WTC11 (cell line): ENCODE data around the gene EHD4. TPM values are rescaled to one million over a fixed set of nuclear protein-coding genes. Genes with fewer than 3 reads are reported as not detected.

Experiments used
- ATAC-seq: fragments of 200-7000 bp; cut with Tn5 transposase; 2 replicates; pipeline ENCODE4 v1.10.0; 2021; ENCODE audit warnings: mild to moderate bottlenecking, moderate library complexity
- CTCF ChIA-PET: fragments of 300-600 bp; sonication (Branson Sonifier 250); formaldehyde crosslinking; loops from one replicate; lab custom pipeline; 2021; ENCODE audit warnings: antibody characterized with exemption; lab: Charles Lee
- POLR2A ChIA-PET: fragments of 350-600 bp; sonication (Branson Sonifier 250); formaldehyde crosslinking; loops from one replicate; lab custom pipeline; 2021; ENCODE audit warnings: antibody characterized with exemption; lab: Charles Lee
- DNase-seq: peaks from one replicate; pipeline ENCODE4 v3.0.0; 2021; ENCODE audit warnings: low spot score
- H3K27ac Mint-ChIP-seq: 2 replicates; pipeline ENCODE4 v1.8.0; 2021; ENCODE audit warnings: mixed read lengths
- H3K27me3 Mint-ChIP-seq: 2 replicates; pipeline ENCODE4 v1.8.0; 2021; ENCODE audit warnings: low read depth, mild to moderate bottlenecking, moderate library complexity, mixed read lengths
- H3K36me3 Mint-ChIP-seq: 2 replicates; pipeline ENCODE4 v1.8.0; 2021; ENCODE audit warnings: mixed read lengths
- H3K4me1 Mint-ChIP-seq: 2 replicates; pipeline ENCODE4 v1.8.0; 2022; ENCODE audit warnings: mixed read lengths
- H3K4me3 Mint-ChIP-seq: 2 replicates; pipeline ENCODE4 v1.8.0; 2021; ENCODE audit warnings: mild to moderate bottlenecking, moderate library complexity, mixed read lengths
- H3K9me3 Mint-ChIP-seq: 2 replicates; pipeline ENCODE4 v1.8.0; 2021; ENCODE audit warnings: mixed read lengths
- CREB1 ChIP-seq: sonication (generic); formaldehyde crosslinking; IDR thresholded peaks from 2 replicates; pipeline ENCODE4 v1.8.0; 2023; ENCODE audit warnings: mild to moderate bottlenecking, missing genetic modification reagents
- CREM ChIP-seq: sonication (generic); formaldehyde crosslinking; IDR thresholded peaks from 2 replicates; pipeline ENCODE4 v1.8.1; 2022; ENCODE audit warnings: mild to moderate bottlenecking, missing genetic modification reagents, moderate library complexity
- FOXK1 ChIP-seq: sonication (generic); formaldehyde crosslinking; IDR thresholded peaks from 2 replicates; pipeline ENCODE4 v1.8.0; 2022; ENCODE audit warnings: mild to moderate bottlenecking, moderate library complexity, missing genetic modification reagents
- FOXP1 ChIP-seq: sonication (generic); formaldehyde crosslinking; IDR thresholded peaks from 2 replicates; pipeline ENCODE4 v1.8.0; 2022; ENCODE audit warnings: missing genetic modification reagents, mild to moderate bottlenecking, moderate library complexity, borderline replicate concordance
- FOXP4 ChIP-seq: sonication (generic); formaldehyde crosslinking; IDR thresholded peaks from 2 replicates; pipeline ENCODE4 v1.8.0; 2022; ENCODE audit warnings: mild to moderate bottlenecking, missing genetic modification reagents
- HMGA2 ChIP-seq: fragments of 250-450 bp; sonication (Bioruptor Pico); IDR thresholded peaks from 2 replicates; pipeline ENCODE4 v1.4.0; 2021; ENCODE audit warnings: mild to moderate bottlenecking, moderate library complexity
- IRF1 ChIP-seq: sonication (generic); formaldehyde crosslinking; IDR thresholded peaks from 2 replicates; pipeline ENCODE4 v1.8.0; 2023; ENCODE audit warnings: missing genetic modification reagents
- IRF2 ChIP-seq: sonication (generic); formaldehyde crosslinking; IDR thresholded peaks from 2 replicates; pipeline ENCODE4 v1.8.0; 2022; ENCODE audit warnings: low read depth, missing genetic modification reagents, borderline replicate concordance
- MYBL2 ChIP-seq: sonication (generic); formaldehyde crosslinking; IDR thresholded peaks from 2 replicates; pipeline ENCODE4 v1.8.1; 2023; ENCODE audit warnings: mild to moderate bottlenecking, moderate library complexity, missing genetic modification reagents
- PRRX2 ChIP-seq: fragments of 250-450 bp; sonication (Bioruptor Pico); IDR thresholded peaks from 2 replicates; pipeline ENCODE4 v1.8.0; 2021; ENCODE audit warnings: mild to moderate bottlenecking
- RELA ChIP-seq: sonication (generic); formaldehyde crosslinking; IDR thresholded peaks from 2 replicates; pipeline ENCODE4 v1.8.1; 2022; ENCODE audit warnings: missing genetic modification reagents, mild to moderate bottlenecking, borderline replicate concordance
- RORB ChIP-seq: fragments of 250-450 bp; sonication (Bioruptor Pico); IDR thresholded peaks from 2 replicates; pipeline ENCODE4 v1.9.0; 2021; ENCODE audit warnings: mild to moderate bottlenecking
- ZBTB21 ChIP-seq: sonication (generic); formaldehyde crosslinking; IDR thresholded peaks from 2 replicates; pipeline ENCODE4 v1.8.1; 2023; ENCODE audit warnings: mild to moderate bottlenecking, missing genetic modification reagents, borderline replicate concordance
- ZMAT4 ChIP-seq: fragments of 250-450 bp; sonication (Bioruptor Pico); IDR thresholded peaks from 2 replicates; pipeline ENCODE4 v1.9.0; 2021; ENCODE audit warnings: mild to moderate bottlenecking
- ZNF121 ChIP-seq: sonication (generic); formaldehyde crosslinking; IDR thresholded peaks from 2 replicates; pipeline ENCODE4 v1.8.0; 2023; ENCODE audit warnings: missing genetic modification reagents
- ZNF219 ChIP-seq: sonication (generic); formaldehyde crosslinking; IDR thresholded peaks from 2 replicates; pipeline ENCODE4 v1.8.0; 2023; ENCODE audit warnings: missing genetic modification reagents, mild to moderate bottlenecking, borderline replicate concordance
- ZNF263 ChIP-seq: sonication (generic); formaldehyde crosslinking; IDR thresholded peaks from 2 replicates; pipeline ENCODE4 v1.8.1; 2022; ENCODE audit warnings: low read depth, mild to moderate bottlenecking, moderate library complexity, missing genetic modification reagents
- ZNF532 ChIP-seq: fragments of 250-450 bp; sonication (Bioruptor Pico); IDR thresholded peaks from 2 replicates; pipeline ENCODE4 v1.9.0; 2021; ENCODE audit warnings: mild to moderate bottlenecking, borderline replicate concordance
- ZNF671 ChIP-seq: fragments of 250-450 bp; sonication (Bioruptor Pico); IDR thresholded peaks from 2 replicates; pipeline ENCODE4 v1.8.0; 2021; ENCODE audit warnings: mild to moderate bottlenecking
- total RNA-seq: library from RNA; stranded (reverse); gene quantifications from 3 replicates; pipeline ENCODE4 v1.2.3, GENCODE V29; 2021
- TF ChIP-seq, protein P1 (sequence below): sonication (generic); formaldehyde crosslinking; IDR thresholded peaks from 2 replicates; pipeline ENCODE4 v1.8.1; 2023; ENCODE audit warnings: mild to moderate bottlenecking, missing genetic modification reagents, moderate library complexity
- TF ChIP-seq, protein P2 (sequence below): fragments of 200-600 bp; IDR thresholded peaks from 2 replicates; pipeline ENCODE4 v1.8.0; 2022; ENCODE audit warnings: antibody characterized with exemption

The EHD4 gene
- total RNA-seq, 1 experiment from 2014 or later, result 23.9 TPM

- DNase-seq, result no peak
- CTCF ChIA-PET, result no interaction called here
- no peak for ATAC-seq
- POLR2A ChIA-PET, result no interaction called here
- H3K27ac Mint-ChIP-seq, result peak overlapping the region; percentile 13; the same call in 1 of the 2 replicates
- H3K36me3 Mint-ChIP-seq, result no peaks in the 10 kb centered on the region
- 0 out of 2 replicates have a peak, but pooled peaks cover 7% of the 10 kb centered on the region for H3K4me1 Mint-ChIP-seq
- no peaks in the 10 kb centered on the region for H3K9me3 Mint-ChIP-seq
- no peak overlapping the region for H3K4me3 Mint-ChIP-seq
- no peak for TF ChIP-seq ZNF671 (CRISPR knock-in tag)
- TF ChIP-seq FOXK1 (CRISPR knock-in tag), result no peak
- TF ChIP-seq ZNF219 (CRISPR knock-in tag), result no peak
- TF ChIP-seq ZNF121 (CRISPR knock-in tag), result no peak
- TF ChIP-seq, protein P1, sequence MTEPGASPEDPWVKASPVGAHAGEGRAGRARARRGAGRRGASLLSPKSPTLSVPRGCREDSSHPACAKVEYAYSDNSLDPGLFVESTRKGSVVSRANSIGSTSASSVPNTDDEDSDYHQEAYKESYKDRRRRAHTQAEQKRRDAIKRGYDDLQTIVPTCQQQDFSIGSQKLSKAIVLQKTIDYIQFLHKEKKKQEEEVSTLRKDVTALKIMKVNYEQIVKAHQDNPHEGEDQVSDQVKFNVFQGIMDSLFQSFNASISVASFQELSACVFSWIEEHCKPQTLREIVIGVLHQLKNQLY (CRISPR knock-in tag), result no peak
- no peak for TF ChIP-seq RORB (CRISPR knock-in tag)
- no peak for TF ChIP-seq ZNF532 (CRISPR knock-in tag)
- no peak for TF ChIP-seq ZNF263 (CRISPR knock-in tag)
- TF ChIP-seq HMGA2 (CRISPR knock-in tag), result no peak
- TF ChIP-seq ZBTB21, result no peak
- TF ChIP-seq CREB1, result no peak
- no peak for TF ChIP-seq IRF2 (CRISPR knock-in tag)
- TF ChIP-seq CREM (CRISPR knock-in tag), result no peak
- TF ChIP-seq FOXP4 (CRISPR knock-in tag), result no peak
- no peak for TF ChIP-seq PRRX2 (CRISPR knock-in tag)
- H3K27me3 Mint-ChIP-seq, result no peaks in the 10 kb centered on the region
Observed at GRCh38 chr15:42012241-42012640, 39.9 kb upstream of the EHD4 start.

DNA sequence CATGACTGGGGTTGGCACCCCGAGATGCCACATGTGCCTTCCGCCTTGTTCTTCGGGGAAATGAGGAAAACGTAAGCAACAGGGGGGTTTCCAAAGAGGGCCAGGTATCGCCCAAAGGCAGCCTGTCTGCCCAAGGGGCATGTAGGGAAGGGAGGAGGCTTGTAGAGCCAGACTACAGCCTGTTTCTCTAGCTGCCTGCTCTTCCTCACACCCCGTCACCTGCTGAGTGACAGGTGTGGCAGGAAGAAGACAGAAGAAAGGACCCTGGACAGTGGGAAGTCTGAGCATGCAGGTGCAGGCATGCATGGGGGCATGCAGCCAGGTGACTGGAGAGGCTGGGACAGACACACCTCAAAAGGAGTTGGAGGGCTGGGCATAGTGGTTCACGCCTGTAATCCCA lies 38.7 kb upstream of the EHD4 start:
- no peak for DNase-seq
- Mint-ChIP-seq H3K27me3 (no peaks in the 10 kb centered on the region), H3K27ac (no peak overlapping the region; the same call in 1 of the 2 replicates), H3K4me3 (no peak overlapping the region), H3K9me3 (no peaks in the 10 kb centered on the region), H3K36me3 (no peaks in the 10 kb centered on the region), H3K4me1 (0 out of 2 replicates have a peak, but pooled peaks cover 7% of the 10 kb centered on the region)
- CTCF ChIA-PET, result no interaction called here
- TF ChIP-seq FOXP1 (no peak), ZNF121 (CRISPR knock-in tag) (no peak), ZNF219 (CRISPR knock-in tag) (no peak), RELA (CRISPR knock-in tag) (no peak), ZMAT4 (no peak), MYBL2 (no peak), IRF1 (CRISPR knock-in tag) (no peak)
- TF ChIP-seq, protein P2, sequence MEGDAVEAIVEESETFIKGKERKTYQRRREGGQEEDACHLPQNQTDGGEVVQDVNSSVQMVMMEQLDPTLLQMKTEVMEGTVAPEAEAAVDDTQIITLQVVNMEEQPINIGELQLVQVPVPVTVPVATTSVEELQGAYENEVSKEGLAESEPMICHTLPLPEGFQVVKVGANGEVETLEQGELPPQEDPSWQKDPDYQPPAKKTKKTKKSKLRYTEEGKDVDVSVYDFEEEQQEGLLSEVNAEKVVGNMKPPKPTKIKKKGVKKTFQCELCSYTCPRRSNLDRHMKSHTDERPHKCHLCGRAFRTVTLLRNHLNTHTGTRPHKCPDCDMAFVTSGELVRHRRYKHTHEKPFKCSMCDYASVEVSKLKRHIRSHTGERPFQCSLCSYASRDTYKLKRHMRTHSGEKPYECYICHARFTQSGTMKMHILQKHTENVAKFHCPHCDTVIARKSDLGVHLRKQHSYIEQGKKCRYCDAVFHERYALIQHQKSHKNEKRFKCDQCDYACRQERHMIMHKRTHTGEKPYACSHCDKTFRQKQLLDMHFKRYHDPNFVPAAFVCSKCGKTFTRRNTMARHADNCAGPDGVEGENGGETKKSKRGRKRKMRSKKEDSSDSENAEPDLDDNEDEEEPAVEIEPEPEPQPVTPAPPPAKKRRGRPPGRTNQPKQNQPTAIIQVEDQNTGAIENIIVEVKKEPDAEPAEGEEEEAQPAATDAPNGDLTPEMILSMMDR, result no peak
- ATAC-seq, result no peak
- POLR2A ChIA-PET, result no interaction called here
